Lung microvascular endothelial cell (primary cell): ENCODE measurements around the gene INSL3. TPM values are rescaled to one million over a fixed set of nuclear protein-coding genes. Genes with fewer than 3 reads are reported as not detected.

Source experiments
- DNase-seq, 2 donors: peaks; one replicate each; pipeline versions ENCODE4 v3.0.0 to v3.0.0-alpha.2; 2010; ENCODE audit warnings: low read depth in 2 of 2
- total RNA-seq: library from RNA; depleted of rRNA; stranded (reverse); fragments of >200 nt; gene quantifications from 2 replicates; pipeline ENCODE4 v1.2.1, GENCODE V29; 2014

Gene INSL3
- total RNA-seq, 1 donor from 2014 or later, result not detected

DNA sequence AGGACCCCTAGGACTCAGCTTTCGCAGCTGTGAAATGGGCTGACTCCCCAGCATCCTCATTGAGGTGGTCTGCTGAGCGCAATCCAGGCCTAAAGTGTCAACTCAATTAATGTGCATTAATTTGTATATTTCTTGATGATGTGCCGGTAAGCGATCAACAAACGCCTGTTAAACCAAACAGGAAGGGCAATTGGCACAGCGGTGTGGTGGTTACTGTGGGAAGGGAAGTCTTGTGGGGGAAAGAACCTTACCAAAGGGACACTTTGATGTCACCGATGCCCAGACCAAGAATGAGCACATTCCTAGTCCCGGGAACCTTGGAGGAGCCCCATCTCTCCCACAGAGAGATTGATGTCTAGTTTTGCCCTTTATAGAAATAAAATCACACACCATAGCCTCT, 24.8 kb upstream of the INSL3 start:
- DNase-seq, result no peak

DNA sequence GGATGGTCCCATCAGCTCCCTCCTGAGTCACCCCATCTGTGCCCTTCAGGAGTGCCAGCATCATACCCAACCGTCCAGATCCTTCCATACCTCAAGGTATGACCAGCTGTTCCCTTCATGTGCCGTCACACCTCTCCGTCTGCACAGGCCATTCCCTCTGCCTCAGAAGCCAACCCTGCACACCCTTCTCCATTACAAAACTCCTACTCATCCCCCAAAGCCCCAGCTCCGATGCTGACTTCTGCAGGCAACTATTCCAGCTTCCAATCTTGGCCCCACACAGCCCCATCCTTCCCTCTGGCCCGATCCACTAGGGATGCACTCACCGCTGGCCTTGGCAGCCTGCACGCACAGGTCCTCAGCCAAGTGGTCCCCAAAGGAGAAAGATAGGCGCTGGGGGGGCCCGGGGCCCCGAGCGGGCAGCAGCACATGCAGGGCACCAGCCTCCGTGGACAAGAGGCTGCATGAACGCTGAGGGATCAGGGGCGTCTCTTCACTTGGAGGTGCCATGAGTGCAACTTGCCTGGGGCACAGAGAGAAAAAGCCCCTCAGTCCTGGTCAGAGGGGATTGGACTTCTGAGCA, 22.7 kb upstream of the INSL3 start:
- DNase-seq, result no peak

DNA sequence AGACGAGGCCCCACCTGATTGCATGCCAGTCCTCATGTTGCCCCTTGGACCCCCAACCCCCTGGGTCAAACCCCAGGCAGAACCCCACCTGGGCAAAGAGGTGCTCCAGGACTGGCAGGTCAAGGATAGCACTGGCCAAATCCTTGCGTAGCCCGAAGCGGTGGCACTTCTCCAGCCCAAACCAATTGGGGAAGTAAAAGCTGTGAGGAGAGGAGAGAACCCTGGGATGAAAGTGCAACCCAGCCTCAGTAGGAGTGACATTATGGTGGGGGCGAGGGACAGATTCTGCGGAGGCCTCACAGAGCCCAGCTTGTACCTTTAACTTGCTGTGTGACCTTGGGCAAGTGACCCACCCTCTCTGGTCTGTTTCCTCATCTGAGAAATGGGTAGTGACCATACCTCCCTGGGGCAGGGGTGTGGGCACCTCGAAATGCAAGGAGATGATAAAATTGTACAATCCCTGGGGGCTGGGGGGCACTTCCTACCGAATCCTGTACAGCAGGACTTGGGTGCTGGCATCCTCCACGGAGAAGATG, 22.0 kb upstream of the INSL3 start:
- no peak for DNase-seq

DNA sequence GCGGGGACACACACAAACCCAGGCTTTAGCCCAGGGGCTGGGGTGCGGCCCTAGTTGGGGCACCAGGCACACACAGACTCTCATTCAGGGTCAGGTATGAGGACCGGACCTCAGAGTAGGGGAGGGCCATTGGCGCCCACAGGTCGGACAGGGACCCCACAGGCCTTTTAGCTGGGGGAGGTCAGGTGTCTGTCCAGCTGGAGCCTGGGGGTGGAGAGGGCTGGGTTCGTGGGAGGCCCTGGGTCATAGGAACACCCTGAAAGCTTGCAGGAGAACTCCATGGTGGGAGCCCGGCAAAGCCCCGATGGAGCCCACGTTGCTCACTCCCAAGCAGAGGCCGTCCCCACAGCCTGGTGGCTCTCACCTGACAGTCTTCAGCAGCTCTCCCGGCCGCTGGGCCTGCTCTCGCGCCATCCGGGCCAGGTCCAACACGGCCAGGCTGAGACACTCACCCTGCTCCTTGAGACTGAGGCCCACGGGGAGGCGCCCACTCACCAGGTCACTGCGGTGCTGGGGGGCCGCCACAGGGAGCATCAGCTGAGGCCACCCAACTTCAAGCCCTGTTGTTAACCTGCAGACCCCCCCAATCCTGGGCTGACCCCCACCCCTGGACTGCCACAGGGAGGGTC, 21.5 kb upstream of the INSL3 start:
- DNase-seq, result no peak

DNA sequence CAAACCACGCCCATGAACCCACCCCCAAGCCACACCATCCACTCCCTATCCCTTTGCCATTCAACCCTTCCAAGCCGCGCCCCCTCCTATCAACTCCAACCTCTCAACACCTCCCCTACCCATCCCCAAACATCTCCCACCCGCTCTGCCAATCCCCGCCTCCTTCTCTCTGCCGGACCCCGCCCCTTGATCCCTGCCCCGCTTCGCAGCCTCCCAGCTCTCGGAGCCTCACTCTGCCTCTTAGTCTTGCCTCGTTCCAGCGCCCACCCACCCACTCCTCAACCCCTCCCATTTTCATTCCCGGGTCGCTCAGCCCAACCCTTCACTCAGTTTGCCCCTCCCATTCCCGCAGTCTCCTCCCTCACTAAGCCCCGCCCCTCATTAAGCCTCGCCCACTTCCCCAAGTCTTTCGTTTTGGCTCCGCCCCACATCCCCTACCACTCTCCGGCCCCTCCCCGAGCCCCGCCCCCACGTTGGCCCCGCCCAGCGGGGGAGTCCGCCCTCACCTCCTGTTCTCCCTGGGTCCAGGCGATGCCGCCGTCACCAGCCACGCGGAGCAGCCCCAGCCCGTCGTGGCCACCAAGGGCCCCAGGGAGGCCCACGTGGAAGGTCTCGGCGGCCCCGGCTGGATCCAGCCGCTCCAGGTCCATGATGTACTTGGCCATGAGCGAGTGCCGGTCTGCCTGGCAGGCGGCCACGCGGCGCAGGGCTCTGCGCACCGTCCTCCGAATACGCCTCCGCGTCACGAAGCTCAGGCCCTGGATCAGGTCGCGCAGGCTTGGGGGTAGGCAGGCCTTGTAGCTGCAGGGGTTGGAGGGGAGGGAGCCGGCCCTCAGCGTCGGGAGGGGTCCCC, 20.7 kb upstream of the INSL3 start:
- peak; percentile 68 to 84 for DNase-seq

DNA sequence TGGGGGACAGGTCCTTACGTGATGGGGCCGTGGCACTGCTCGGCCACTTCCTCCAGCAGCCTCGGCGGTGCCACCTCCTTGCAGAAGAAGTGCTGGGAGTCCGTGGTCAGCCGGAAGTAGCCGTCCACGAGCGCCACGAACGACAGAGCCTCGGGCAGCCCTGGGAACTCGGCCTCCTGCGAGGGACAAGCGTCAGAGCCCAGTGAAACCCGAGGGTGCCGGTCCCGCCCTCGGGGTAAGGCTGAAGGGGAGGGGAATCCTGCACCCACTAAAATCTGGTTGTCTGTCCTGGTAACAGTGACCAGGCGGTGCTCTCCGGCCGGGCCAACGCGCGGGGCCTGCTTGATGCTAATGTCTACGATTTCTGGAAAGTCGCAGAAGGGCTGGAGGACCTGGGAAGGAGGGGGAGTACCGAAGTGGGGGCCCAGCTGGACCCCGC, 20.1 kb upstream of the INSL3 start:
- no peak for DNase-seq

DNA sequence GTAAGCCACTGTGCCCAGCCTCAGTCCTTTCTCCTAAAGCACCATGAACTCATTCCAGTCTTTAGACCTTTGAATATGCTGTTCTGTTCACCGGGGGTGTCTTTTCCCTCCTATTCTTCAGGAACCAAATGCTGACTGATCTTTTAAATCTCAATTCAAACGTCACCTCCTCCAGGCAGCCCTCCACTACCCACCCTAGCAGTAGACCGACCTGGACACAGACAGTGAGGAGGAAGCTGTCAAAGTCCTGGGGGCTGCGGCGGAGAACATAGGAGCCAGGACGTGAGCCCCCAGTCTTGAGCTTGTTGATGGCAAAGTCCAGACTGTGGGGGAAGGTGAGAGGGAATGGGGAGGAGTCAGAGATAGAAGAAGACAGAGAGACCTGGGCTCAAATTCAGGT, 18.7 kb upstream of the INSL3 start:
- no peak for DNase-seq

DNA sequence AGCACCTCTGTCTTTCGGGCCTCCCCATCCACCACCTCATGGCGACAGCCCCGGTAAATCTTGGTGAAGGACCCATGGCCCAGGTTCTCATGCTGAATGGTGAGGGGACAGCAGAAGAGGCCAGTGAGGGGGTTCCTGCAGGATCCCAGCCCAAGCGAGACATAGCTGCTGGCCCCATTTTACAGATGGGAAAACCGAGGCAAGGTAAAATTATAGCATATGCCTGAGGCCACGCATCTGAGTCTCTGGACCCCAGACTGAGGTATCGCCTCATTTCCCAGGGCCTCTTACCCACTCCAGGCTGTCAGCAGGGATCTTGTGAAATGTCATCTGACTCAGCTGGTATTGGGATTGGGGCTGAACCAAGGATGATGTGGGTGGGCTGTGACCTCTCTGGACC, 16.7 kb upstream of the INSL3 start:
- no peak for DNase-seq

DNA sequence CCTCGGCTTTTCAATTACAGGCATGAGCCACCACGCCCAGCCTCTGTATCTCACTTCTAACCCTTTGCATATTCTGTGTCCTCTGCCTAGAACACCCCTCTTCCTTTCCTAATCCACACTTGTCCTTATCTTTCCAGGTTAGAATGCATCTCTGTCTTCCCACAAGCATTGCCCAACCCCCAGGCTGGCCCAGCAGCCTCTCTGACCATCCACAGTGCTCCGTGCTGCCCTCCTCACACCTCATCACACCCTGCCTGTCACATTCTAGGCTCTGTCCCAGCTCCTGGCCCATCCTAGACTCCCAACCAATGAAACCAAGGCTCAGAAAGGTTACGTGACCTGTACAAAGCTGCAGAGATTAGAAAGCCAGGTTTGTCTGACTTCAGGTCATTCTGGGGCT, 15.2 kb upstream of the INSL3 start:
- no peak for DNase-seq

DNA sequence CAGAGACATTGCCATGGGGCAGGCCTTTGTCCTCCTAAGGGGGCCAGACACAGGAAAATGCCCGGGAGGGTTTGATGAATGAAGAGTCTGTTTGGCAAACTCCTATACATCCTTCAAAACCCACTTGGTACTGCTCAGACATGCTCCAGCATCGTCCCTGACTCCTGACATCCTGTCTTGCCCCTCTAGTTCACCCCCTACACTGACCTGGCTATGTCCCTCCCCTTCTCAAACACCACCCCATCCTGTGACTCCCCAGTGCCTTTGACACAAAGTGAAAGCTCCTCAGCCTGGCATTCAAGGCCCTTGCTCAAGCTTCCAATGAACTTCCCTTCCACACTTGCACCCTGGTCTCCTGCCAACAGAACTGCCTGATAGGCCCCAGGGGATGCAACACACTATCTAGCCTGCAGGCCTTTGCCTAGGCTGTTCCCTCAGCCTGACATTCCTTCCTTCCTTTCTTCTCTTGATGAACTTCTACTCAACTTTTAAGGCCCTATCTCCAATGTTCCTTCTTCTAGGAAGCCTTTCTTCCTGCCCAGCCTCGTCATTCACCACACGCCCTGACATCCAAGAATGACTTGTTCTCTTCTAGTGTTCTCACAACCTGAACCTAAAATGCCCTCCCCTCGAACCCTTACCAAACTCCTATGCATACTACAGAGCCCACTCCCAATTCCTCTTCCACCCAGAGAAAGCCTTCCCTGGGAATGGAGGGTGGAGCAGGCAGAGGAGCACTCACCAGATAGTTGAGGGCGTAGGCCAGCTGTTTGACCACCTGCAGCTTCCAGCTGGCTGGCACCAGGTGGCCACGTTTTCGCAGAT, 14.1 kb upstream of the INSL3 start:
- DNase-seq, result no peak

DNA sequence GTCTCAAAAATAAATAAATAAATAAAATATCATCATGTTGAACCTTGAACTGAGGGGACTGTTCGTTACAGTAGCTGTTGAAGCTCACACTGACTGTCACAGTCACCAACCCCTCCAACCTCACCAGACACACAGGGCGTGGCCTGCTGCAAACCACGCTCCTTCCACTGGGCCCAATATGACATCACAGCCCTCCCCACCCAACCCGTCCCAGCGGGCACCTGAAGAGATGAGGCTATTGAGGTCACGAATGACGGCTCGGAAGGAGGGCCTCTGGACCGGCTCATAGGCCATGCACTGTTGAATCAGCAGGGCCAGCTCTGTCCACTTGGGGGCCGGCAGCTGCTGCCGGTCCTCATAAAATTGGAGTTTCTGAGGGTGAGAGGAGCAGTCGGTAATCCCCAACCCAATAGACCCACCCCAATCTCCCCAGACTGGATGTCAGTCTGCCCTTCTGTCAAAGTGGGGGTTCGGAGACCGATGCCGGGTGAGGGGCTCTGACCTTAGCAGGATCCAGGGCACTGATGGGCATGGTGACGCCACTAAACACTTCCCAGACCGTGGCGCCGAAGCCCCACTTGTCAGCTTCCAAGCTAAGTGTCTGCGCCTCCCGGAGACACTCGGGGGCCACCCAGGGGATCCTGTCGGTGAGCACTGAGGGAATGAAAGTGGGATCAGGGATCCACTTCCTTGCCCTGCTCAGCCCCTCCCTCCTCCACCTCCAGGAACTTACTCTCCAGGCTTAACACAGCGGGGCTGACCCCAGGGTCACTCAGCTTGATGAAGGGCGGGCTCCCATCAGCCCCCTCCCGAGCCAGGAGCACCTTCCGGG, 13.2 kb upstream of the INSL3 start:
- DNase-seq, result no peak

DNA sequence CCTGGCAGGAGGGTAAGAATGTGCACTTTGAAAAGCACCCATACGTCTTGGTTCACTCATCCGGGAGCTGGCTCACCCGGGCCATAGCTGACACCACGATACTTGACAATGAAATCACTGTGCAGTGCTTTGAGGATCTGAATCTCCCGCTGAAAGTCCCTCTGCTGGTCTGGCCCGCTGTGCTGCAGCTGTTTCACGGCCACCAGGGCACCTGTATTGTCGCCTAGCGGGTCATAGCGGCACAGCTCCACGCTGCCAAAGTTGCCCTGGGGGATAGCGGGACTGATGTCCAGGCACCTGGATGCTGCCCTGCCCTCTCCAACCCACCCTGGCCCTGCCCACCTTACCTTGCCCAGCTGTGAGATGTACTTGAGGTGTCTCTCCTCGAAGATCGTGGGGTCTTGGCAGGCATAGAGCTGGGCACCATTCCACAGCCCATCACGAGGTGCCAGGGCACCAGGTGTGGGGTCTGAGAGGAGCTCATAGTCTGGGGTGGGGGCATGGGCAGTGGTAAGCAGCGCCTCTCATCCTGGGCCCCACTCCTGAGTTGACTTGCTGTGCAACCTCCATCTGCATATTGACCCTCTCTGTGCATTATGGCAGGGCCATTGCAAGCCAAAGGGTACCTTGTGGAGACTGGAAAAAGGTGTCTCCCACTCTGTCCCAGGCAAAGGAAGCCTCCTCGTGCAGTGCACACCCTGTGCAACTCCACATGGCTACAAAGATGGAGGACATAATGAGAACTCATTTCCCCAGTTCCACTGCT, 11.3 kb upstream of the INSL3 start:
- DNase-seq, result no peak

DNA sequence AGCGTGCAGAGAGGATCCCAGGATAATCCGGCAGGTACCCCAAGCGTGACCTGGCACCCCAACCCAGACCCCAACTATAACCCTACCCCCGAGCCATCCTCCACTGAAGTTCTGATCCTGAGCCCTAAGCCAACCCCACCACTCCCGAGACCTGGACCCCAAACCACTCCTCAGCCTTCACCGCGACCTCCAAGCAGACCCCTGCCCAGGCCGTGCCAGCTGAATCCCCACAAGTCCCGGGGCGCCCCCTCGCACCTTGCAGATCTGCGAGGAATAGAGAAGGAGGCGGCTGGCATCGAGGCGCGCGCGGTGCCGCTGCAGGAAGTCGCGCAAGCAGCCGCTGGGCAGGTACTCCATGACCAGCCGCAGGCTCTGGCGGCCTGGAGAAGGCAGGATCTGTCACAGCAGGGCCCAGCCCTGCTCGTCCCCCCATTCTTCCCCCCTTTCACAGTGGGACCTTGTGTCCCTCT, 10.1 kb upstream of the INSL3 start:
- no peak for DNase-seq

DNA sequence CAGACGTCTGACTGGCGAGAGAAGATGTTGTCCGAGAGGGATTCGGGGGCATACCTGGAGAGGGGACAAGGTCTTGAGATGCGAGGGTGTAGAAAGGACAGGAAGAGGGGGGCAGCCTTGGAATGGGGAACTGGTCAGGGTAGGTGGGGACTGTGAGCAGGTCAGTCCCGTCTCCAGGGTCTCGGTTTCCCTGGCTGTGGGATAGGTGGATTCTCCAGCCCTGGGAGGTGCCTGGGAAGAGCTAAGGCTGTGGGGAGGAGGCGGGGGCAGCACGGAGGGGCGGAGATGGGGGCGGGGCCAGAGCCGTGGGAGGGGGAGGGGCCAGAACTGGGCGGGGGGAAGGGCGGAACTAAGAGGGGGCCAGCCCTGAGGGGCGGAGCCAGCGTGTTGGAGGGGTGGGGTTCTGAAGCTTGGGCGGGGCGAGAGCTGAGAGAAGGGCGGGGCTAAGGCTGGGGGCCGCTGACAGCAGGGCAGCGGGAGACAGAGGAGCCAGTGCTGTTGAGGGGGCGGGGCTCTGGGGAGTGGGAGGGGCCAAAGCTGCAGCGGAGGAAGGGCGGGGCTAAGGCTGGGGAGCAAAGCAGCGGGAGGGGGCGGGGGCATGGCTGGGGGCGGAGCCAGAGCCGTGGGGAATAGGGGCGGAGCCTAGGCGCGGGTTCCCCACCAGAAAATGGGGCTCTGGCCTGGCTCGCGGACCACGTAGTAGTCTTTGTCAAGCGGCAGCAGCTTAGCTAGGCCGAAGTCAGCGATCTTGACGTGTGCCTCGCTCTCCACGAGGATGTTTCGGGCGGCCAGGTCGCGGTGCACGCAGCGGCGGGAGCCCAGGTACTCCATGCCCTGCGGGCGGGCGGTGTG, 9.5 kb upstream of the INSL3 start:
- peak; percentile 87 to 91 for DNase-seq

DNA sequence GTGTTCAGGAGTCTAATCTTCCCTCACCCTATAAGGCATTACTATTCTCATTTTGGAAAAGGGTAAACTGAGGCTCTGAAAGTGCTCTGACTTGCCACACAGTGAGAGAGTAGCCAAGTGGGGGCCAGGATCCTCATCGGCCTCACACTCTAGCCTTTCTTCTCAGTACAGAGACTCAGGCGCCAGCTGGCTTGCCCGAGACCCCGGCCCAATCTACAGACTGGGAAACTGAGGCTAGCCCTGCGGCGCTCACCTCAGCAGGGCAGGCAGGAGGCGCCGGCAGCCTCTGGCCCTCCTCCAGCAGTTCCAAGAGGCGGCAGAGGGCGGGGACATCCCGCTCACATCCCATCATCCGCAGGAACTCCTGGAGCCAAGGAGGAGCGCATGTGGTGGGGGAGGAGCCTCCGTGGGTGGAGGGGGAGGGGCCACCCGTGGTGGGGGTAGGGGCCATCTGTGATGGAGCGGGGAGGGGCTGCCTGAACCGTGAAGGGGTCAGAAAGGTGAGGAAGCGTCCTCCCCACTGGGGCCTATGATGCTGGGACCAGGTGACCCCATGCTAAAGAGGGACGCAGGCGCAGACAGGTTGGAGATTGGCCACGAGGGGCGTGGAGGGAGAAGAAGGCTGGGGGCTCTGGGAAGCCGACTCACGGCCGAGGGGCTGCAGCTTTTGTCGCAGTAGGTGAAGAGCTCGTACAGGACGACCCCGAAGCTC, 8.7 kb upstream of the INSL3 start:
- DNase-seq, result peak in 1 of 2 donors; percentile 46

DNA sequence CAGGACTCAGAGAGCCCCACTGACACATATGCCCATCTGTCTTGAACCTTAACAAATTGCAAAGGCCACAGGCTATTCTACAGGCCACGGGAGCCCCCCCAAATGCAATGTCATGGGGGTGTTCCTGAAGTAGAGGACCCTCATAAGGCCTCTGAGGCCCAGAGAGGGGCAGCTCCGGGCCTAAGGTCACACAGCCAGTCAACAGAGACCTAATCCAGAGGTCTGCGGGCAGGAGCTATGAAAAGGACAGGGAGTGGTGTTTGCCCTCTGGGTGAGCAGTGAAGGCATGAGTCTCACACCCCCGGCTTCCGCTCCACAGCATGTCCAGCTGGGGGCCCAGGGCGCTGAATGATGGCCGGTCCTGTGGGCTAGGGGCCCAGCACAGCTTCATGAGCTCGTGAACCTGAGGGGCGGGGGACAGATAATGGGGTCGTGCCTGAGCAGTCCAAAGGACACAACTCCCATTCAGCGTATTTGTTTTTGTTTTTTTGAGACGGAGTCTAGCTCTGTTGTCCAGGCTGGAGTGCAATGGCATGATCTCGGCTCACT, 5.3 kb upstream of the INSL3 start:
- DNase-seq, result no peak

DNA sequence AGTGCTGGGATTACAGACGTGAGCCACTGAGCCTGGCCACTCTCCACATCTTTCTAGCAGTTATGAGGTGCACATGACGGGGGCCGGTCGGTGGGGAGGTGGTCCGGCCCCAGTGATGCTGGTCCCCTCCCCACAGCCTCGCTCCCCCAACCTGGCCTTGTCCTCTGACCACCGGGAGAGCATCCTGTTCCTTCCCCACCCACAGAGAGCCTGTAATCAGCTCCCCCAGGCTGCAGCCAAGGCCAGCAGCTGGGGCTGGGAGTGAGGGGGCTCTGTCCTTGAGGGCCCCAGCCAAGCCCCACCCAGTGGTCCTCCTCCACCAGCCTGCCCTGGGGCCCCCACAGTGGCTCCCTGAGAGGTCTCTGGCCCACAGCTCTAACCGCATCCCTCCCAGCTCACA, 3.0 kb upstream of the INSL3 start:
- no peak for DNase-seq
